ENCODE results near the gene KCNJ9. TPM values are rescaled to one million over a fixed set of nuclear protein-coding genes. Genes with fewer than 3 reads are reported as not detected.

Gene KCNJ9
- total and polyA plus RNA-seq, 3 donors from 2014 or later = 0.37 to 0.68 (median 0.55) TPM

DNA sequence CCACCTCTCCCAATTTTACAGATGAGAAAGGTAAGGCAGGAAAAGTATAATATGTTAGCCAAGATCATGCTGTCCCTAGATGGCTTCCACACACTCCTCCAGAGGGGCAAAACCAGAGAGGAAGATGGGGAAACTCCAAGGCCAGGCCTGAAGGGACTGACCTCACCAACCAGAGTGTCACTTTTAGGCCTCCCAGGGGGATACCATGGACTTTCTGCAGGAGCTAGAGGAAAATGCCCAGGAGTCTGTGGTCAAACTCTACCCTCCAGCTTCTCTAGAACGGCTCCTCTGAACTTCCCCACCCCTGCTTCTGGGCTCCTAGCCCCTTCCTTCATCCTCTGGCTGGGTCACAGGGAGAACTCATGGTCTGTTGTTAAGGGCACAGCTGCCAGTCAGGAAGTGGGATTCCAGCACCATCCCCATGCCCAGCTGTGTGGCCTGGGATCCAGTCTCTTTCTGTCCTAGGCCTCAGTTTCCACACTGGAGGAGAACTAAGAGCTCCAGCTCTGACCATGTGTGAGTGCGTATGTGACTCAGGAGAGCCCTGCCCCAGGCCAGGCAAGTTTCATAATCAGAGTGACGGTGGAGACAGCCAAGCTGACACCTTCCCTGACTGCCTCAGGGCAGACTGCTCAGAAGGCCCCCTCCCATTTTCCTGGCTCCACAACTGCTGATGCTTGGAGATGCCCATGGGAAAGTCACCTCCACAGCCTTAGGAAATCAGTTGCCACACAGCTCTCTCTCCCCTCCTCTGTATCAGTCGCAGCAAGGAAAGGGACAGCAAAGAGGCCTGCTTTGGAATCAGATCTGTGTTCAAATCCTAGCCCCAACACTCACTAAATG is 15.2 kb downstream of the KCNJ9 start:
- Histone ChIP-seq H3K4me3 (no peak overlapping the region), H3K4me1 (peaks cover 23% of the 10 kb centered on the region), H3K27me3 (no peaks in the 10 kb centered on the region), H3K36me3 (ENCODE audit: low read depth, missing control alignments) (no peaks in the 10 kb centered on the region), H3K9me3 (no peaks in the 10 kb centered on the region), H3K27ac (no peak overlapping the region)
- TF ChIP-seq POLR2A (IDR thresholded peaks at IDR 0.05) (no peak), CTCF (IDR thresholded peaks at IDR 0.05) (no peak)
- WGBS, 2 donors = 76 to 82% methylated on average over 4 of the region's 4 CpGs
- intact Hi-C loops (cut with DNase I; ENCODE audit: low total_unique reads) = no loop called here
- no peak for DNase-seq

- Histone ChIP-seq H3K9me3 (no peaks in the 10 kb centered on the region), H3K4me1 (peaks cover 31% of the 10 kb centered on the region), H3K27me3 (no peaks in the 10 kb centered on the region), H3K27ac (no peak overlapping the region), H3K36me3 (ENCODE audit: low read depth, missing control alignments) (no peaks in the 10 kb centered on the region), H3K4me3 (peak overlapping the region; percentile 78 to 94)
- TF ChIP-seq POLR2A (IDR thresholded peaks at IDR 0.05) = no peak
- no peak for TF ChIP-seq CTCF (IDR thresholded peaks at IDR 0.05)
- WGBS, 2 donors = 62 to 63% methylated on average over 5 of the region's 5 CpGs
- intact Hi-C loops (cut with DNase I; ENCODE audit: low total_unique reads) = no loop called here
- DNase-seq = no peak
These were observed 16.0 kb downstream of the KCNJ9 start for GRCh38 chr1:160097151-160097910.

DNA sequence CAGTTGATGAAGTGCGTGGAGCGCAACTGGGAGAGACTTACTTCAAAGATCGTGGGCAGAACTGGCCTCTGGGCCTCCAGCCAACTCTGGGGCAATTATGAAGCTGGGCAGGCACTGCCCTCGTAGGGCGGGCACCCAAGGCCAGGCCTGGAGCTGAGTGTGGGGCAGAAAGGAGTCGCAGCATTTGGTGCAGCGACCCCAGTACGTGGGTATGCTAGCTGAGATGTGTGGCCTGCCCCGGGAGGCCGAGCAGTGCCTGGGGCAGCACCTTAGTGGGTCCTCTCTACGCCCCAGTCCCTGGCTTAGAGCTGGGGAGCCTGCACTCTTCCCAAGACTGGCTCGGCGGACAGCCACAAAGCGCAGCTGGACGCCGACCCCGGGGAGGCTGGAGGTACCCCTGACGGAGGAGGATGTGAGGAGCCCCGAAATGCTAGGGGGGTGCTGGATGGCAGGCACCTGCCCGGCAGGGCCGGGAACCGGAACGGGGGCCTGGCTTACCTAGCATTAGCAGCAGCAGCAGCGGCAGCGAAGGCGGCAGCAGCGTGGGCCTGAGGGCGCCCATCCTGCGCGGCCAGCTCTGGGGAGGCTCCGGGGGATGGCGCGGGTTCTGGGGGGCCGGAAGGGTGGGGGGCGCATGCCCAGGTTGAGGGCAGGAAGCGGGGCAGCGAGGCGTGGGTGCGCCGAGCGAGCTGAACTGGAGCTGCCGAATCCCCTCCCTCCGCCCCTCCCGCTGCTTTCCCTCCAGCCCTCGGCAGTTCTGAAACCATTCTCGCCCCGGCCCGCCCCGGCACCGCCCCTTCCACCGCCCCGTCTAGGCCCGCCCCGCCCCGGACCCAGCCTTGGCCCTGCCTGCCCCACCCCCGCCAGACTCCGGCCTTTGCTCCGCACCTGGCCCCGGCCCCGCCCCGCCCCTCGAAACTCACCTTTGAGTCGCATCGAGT is 16.8 kb downstream of the KCNJ9 start, which contains the start of gene IGSF8:
Gene IGSF8, minus strand, starts transcription at position 709 of the 941 bp plus-strand sequence. Its CDS starts 147 bp downstream, at position 562.
- intact Hi-C loops (cut with DNase I; ENCODE audit: low total_unique reads) = no loop called here
- Histone ChIP-seq H3K4me3 (peak within 1 kb of the TSS; percentile 78 to 94), H3K4me1 (peaks cover 38% of the 10 kb centered on the region), H3K27me3 (no peaks in the 10 kb centered on the region), H3K27ac (peak within 1 kb of the TSS; percentile 89 to 92), H3K9me3 (no peaks in the 10 kb centered on the region), H3K36me3 (ENCODE audit: low read depth, missing control alignments) (no peaks in the 10 kb centered on the region)
- 1 to 5% methylated on average over 9 to 35 of the region's 64 CpGs for WGBS, 2 donors
- DNase-seq = peak; percentile 90
- TF ChIP-seq CTCF (IDR thresholded peaks at IDR 0.05) = no peak
- no peak for TF ChIP-seq POLR2A (IDR thresholded peaks at IDR 0.05)

DNA sequence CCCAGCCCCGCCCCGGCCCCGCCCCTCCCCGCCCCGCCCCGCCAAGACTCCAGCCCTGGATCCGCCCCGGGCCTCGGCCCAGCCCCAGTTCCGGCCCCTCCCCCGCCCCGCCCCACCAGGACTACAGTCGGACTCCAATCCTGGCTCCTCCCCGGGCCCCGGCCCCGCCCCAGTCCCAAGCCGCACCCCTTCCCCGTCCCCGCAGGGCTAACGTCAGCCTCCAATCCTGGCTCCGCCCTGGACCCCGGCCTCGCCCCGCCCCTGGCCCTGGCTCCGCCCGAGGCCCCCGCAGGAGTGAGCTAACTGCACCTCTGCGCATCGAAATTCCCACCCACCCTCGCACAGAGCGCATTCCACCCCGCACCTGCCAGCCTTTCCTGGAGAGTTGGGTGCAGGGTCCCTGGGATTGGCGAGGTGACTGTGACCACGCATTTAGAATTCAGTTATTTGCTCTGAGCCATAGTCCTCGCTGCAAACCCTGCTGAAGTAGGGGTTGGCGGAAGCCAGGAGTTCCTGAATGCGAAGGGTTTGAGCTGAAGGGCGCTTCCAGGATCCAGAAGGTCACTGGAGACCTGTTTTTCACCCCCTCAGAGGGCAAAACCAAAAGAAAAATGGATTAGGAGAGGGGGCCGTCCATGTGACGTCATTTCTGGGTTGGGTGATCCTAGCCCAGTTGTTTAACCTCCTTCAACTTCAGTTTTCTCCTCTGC is 17.7 kb downstream of the KCNJ9 start:
- TF ChIP-seq CTCF (IDR thresholded peaks at IDR 0.05) (no peak), POLR2A (IDR thresholded peaks at IDR 0.05) (no peak)
- WGBS, 2 donors = 6 to 9% methylated on average over 8 to 16 of the region's 40 CpGs
- Histone ChIP-seq H3K27ac (peak overlapping the region; percentile 89 to 92), H3K9me3 (no peaks in the 10 kb centered on the region), H3K27me3 (no peaks in the 10 kb centered on the region), H3K4me3 (peak overlapping the region; percentile 78 to 94), H3K36me3 (ENCODE audit: low read depth, missing control alignments) (no peaks in the 10 kb centered on the region), H3K4me1 (peaks cover 38% of the 10 kb centered on the region)
- peak; percentile 98 for DNase-seq
- intact Hi-C loops (cut with DNase I; ENCODE audit: low total_unique reads) = no loop called here
